Naive B cell (primary cell): ENCODE data around the gene PLB1. TPM values are rescaled to one million over a fixed set of nuclear protein-coding genes. Genes with fewer than 3 reads are reported as not detected.

Experiments used
- ATAC-seq, 2 donors: fragments of 150-1000 bp; cut with Tn5 transposase; 2 replicates each; pipeline ENCODE4 v1.10.0; 2021; ENCODE audit warnings: low read depth in 2 of 2, mild to moderate bottlenecking in 2 of 2, moderate library complexity in 2 of 2
- DNase-seq: peaks from one replicate; pipeline ENCODE4 v3.0.0; 2022
- H3K27ac Mint-ChIP-seq, 6 donors: one replicate each; pipeline ENCODE4 v1.8.0; 2020 to 2022; ENCODE audit warnings: mild to moderate bottlenecking in 6 of 6, mixed read lengths in 6 of 6, moderate library complexity in 5 of 6, inconsistent platforms in 2 of 6
- H3K27me3 Mint-ChIP-seq, 3 donors: one replicate each; pipeline ENCODE4 v1.8.0; 2021 to 2022; ENCODE audit warnings: mixed read lengths in 3 of 3, mild to moderate bottlenecking in 1 of 3
- H3K36me3 Mint-ChIP-seq, 2 donors: one replicate each; pipeline ENCODE4 v1.8.0; 2020 to 2022; ENCODE audit warnings: mixed read lengths in 2 of 2, inconsistent platforms in 1 of 2, mild to moderate bottlenecking in 1 of 2
- H3K4me1 Mint-ChIP-seq, 3 donors: one replicate each; pipeline ENCODE4 v1.8.0; 2020 to 2022; ENCODE audit warnings: mixed read lengths in 3 of 3, inconsistent platforms in 1 of 3, mild to moderate bottlenecking in 1 of 3, moderate library complexity in 1 of 3
- H3K4me3 Mint-ChIP-seq, 8 donors: one replicate each; pipeline ENCODE4 v1.8.0; 2020 to 2022; ENCODE audit warnings: mild to moderate bottlenecking in 8 of 8, mixed read lengths in 8 of 8, moderate library complexity in 8 of 8, inconsistent platforms in 2 of 8
- H3K9me3 Mint-ChIP-seq, 7 donors: one replicate each; pipeline ENCODE4 v1.8.0; 2020 to 2022; ENCODE audit warnings: mixed read lengths in 7 of 7, mild to moderate bottlenecking in 5 of 7, inconsistent platforms in 2 of 7, moderate library complexity in 1 of 7
- polyA plus RNA-seq, 6 donors: library from polyadenylated mRNA; unstranded; fragments of 300-500 nt; fragmentation: Illumina TruSeq; gene quantifications; one replicate each; pipeline ENCODE4 v1.2.3, GENCODE V29; 2021; ENCODE audit warnings: low read depth in 6 of 6

The PLB1 gene
- polyA plus RNA-seq, 6 donors from 2014 or later, result 0.17 to 2.3 (median 0.38) TPM; not detected in 2

GRCh38 chr2:28602136-28602660 is 106.3 kb downstream of the PLB1 start:
- Mint-ChIP-seq H3K9me3 (peaks cover 0 to 5% (median 0%) of the 10 kb centered on the region in 7 donors), H3K4me3 (peak overlapping the region in 1 of 8 donors; percentile 52), H3K4me1 (peaks cover 12 to 26% (median 17%) of the 10 kb centered on the region in 3 donors), H3K27me3 (no peaks in the 10 kb centered on the region), H3K27ac (peak overlapping the region in 1 of 6 donors; percentile 24), H3K36me3 (no peaks in the 10 kb centered on the region)
- no peak for ATAC-seq
- DNase-seq, result no peak

- Mint-ChIP-seq H3K27ac (peak overlapping the region in 1 of 6 donors; percentile 24), H3K9me3 (peaks cover 0 to 5% (median 0%) of the 10 kb centered on the region in 7 donors), H3K4me3 (no peak overlapping the region), H3K36me3 (no peaks in the 10 kb centered on the region), H3K4me1 (peaks cover 12 to 26% (median 17%) of the 10 kb centered on the region in 3 donors), H3K27me3 (no peaks in the 10 kb centered on the region)
- no peak for DNase-seq
- ATAC-seq, result no peak
These were observed 107.1 kb downstream of the PLB1 start for GRCh38 chr2:28602751-28603639.

DNA sequence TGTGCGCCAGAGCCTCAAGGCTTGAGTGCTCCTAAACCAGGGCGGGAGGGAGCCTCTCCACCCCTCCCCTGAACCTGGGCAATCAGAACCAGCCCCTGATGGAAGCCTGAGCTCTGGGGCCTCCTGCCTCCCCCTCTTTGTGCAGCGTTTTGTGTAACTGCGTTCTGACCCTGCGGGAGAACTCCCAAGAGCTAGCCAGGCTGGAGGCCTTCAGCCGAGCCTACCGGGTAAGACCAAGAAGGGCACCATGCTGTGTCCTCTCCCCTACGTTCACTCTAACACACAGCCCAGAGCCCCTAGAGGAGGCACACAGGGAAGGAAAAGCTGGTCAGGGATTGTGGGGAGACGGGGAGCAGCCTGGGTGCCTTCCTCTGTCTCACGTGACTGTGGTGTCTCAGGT is 108.0 kb downstream of the PLB1 start:
- DNase-seq, result no peak
- no peak overlapping the region for H3K27ac Mint-ChIP-seq
- peaks cover 0 to under 1% (median 0%) of the 10 kb centered on the region in 3 donors for H3K27me3 Mint-ChIP-seq
- no peak for ATAC-seq
- peaks cover 12 to 26% (median 17%) of the 10 kb centered on the region in 3 donors for H3K4me1 Mint-ChIP-seq
- no peak overlapping the region for H3K4me3 Mint-ChIP-seq
- H3K36me3 Mint-ChIP-seq, result no peaks in the 10 kb centered on the region
- H3K9me3 Mint-ChIP-seq, result peaks cover 0 to 5% (median 0%) of the 10 kb centered on the region in 7 donors

GRCh38 chr2:28604284-28604843 is 108.5 kb downstream of the PLB1 start:
- H3K4me1 Mint-ChIP-seq, result peaks cover 12 to 26% (median 17%) of the 10 kb centered on the region in 3 donors

DNA sequence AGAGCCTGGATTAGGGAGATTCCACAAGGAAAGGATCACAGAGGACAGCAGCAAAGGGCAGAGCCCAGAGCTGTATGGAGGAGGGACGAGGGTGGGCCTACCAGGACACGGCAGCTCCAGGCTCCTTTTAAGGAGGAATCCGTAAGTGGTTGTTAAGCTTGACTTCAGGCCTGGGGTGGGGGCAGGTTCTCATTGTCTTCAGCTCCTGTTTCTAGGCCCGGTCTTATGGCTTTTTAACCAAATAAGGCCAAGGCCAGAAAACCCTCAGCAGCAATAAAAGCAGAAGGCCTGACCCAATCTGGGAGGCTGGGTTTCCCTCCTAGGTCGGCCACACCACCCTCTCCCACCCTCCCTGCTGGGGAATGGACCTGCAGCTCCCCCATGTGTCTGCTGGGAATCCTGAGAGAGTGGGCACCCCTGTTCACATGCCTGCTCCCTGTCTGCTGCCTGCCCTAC is 111.2 kb downstream of the PLB1 start:
- Mint-ChIP-seq H3K4me1 (peaks cover 0 to 5% (median 0%) of the 10 kb centered on the region in 3 donors), H3K27me3 (peaks cover 0 to 14% (median 6%) of the 10 kb centered on the region in 3 donors), H3K36me3 (no peaks in the 10 kb centered on the region), H3K27ac (peak overlapping the region in 2 of 6 donors; percentile 8 to 26), H3K4me3 (no peak overlapping the region), H3K9me3 (no peaks in the 10 kb centered on the region)
- DNase-seq, result no peak
- no peak for ATAC-seq

More at GRCh38 chr2:28604284-28604843, 108.5 kb downstream of the PLB1 start:
- H3K36me3 Mint-ChIP-seq, result no peaks in the 10 kb centered on the region
- ATAC-seq, result no peak
- H3K4me3 Mint-ChIP-seq, result no peak overlapping the region
- DNase-seq, result no peak
- peaks cover 0 to 5% (median 0%) of the 10 kb centered on the region in 7 donors for H3K9me3 Mint-ChIP-seq
- peaks cover 0 to 6% (median 2%) of the 10 kb centered on the region in 3 donors for H3K27me3 Mint-ChIP-seq
- no peak overlapping the region for H3K27ac Mint-ChIP-seq

GRCh38 chr2:28607730-28608499 is 112.1 kb downstream of the PLB1 start:
- Mint-ChIP-seq H3K27ac (peak overlapping the region in 1 of 6 donors; percentile 42), H3K27me3 (peaks cover 0 to 14% (median 6%) of the 10 kb centered on the region in 3 donors), H3K36me3 (no peaks in the 10 kb centered on the region), H3K9me3 (no peaks in the 10 kb centered on the region), H3K4me3 (no peak overlapping the region), H3K4me1 (no peaks in the 10 kb centered on the region)
- no peak for DNase-seq
- no peak for ATAC-seq

DNA sequence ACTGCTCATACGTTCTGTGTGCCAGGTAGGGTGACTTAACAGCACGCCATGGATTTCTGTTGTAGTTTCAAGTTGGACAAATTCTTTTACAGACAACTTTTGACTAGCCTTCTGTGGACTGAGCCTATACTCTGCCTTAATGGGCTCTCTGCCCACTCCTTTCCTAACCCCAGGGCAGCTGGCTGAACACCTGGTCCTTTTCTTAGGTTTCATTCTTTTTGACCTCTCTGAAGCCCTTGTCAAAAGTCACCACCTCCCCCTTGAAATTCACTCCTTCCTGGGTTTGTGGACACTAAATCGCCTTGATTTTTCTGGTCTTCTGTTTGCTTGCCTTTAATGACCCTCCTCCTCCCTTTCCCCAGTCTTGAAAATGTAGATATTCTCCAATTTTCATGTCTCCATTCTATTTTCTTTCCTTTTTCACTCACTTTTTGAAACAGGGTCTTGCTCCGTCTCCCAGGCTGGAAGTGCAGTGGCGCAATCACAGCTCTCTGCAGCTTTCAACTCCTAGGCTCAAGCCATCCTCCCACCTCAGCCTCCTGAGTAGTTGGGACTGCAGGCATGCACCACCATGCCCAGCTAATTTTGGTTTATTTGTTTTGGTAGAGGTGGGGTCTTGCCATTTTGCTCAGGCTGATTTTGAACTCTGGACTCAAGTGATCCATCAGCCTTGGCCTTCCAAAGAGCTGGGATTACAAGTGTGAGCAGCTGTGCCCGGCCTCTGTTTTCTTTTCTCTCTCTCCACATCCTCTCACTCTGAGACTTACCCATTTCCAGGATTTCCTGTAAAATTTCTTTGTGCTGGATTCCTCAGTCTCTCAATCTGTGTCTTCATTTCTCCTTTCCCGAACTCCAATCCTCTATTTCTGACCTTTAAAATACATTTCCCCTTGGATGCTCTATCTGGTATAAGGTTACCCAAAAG is 112.9 kb downstream of the PLB1 start:
- Mint-ChIP-seq H3K9me3 (no peaks in the 10 kb centered on the region), H3K27ac (peak overlapping the region in 1 of 6 donors; percentile 88), H3K4me1 (no peaks in the 10 kb centered on the region), H3K27me3 (peaks cover 0 to 14% (median 6%) of the 10 kb centered on the region in 3 donors), H3K36me3 (no peaks in the 10 kb centered on the region), H3K4me3 (peak overlapping the region in 1 of 8 donors; percentile 43)
- ATAC-seq (no peak), DNase-seq (no peak)

DNA sequence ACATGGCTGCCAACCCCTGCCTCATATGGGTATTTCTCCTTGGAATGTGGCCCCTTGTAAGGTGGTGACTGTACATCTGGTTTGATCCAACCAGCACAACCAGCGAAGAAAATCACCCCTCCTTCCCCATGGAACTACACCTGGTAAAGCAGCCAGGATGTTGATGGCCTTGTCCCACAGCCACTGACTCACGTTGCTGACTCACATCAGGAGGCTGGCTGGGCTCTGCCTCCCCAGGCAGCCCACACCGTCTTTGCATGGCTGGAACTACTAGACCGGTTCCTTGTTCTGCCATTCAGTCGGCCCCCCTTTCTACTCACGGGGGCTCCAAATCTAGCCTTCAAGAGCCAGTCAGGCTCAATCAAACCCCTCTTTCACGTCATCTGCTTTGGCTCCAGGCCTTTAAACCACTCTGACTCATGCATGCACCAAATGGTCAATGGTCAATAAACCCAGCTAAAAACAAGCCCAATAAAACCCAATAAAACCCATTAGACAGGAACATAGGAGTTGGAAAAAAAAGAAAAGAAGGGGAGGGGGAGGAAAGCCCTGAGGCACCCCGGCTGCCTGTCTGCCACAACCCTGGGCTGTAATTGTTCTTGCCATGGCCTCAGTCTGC is 114.8 kb downstream of the PLB1 start:
- Mint-ChIP-seq H3K27me3 (peaks cover 0 to 14% (median 6%) of the 10 kb centered on the region in 3 donors), H3K4me3 (no peak overlapping the region), H3K9me3 (no peaks in the 10 kb centered on the region), H3K27ac (no peak overlapping the region), H3K36me3 (no peaks in the 10 kb centered on the region), H3K4me1 (no peaks in the 10 kb centered on the region)
- no peak for ATAC-seq
- no peak for DNase-seq

- no peak for ATAC-seq
- Mint-ChIP-seq H3K4me3 (no peak overlapping the region), H3K9me3 (no peaks in the 10 kb centered on the region), H3K4me1 (no peaks in the 10 kb centered on the region), H3K36me3 (no peaks in the 10 kb centered on the region), H3K27ac (no peak overlapping the region), H3K27me3 (peaks cover 0 to 14% (median 6%) of the 10 kb centered on the region in 3 donors)
- no peak for DNase-seq
These were observed 116.4 kb downstream of the PLB1 start for GRCh38 chr2:28612131-28612812.

GRCh38 chr2:28613186-28613585 is 117.3 kb downstream of the PLB1 start:
- Mint-ChIP-seq H3K4me3 (no peak overlapping the region), H3K27me3 (peaks cover 0 to 14% (median 6%) of the 10 kb centered on the region in 3 donors), H3K9me3 (no peaks in the 10 kb centered on the region), H3K4me1 (no peaks in the 10 kb centered on the region), H3K36me3 (no peaks in the 10 kb centered on the region), H3K27ac (no peak overlapping the region)
- DNase-seq (no peak), ATAC-seq (no peak)

DNA sequence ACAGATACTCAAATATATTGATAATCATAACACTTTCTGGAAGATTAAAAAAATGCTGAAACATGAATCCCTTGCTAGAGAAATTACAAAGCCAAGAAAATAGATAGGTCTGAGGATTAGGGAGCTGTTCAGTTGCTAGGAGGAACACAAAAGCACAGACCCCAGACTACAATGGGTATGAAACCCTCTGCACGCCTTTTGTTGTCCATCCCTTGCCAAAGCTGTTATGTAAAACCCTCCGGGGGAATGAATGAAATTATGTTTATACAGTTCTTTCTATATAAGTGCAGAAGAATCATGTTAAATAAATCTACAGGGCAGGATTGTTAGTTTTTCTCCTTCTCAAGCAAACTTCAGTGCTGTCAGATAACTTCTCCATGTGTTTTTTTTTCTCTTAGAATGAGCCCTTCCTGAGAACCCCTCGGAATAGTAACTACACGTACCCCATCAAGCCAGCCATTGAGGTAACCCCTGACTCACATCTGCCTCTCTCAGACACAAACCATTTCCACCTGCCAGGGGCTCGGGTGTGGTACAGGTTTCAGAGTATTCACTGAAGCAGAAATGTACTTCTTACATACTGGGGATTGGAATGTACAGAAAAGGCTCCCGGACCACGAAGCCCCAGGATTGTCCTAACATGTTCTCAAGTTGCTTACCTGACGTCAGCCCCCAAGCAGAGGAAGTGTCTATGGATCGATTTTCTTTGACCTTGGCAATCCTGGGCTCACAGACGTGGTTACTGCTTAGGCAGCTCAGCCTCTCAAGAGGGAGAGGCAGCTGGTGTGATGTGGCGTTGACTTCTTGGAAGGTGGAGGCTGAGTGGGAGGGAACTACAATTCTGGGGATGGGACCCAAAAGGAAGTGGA is 118.0 kb downstream of the PLB1 start:
- Mint-ChIP-seq H3K4me3 (no peak overlapping the region), H3K27ac (no peak overlapping the region), H3K36me3 (no peaks in the 10 kb centered on the region), H3K27me3 (peaks cover 0 to 13% (median 6%) of the 10 kb centered on the region in 3 donors), H3K4me1 (no peaks in the 10 kb centered on the region), H3K9me3 (no peaks in the 10 kb centered on the region)
- DNase-seq (no peak), ATAC-seq (no peak)
